OCI-LY7 (cell line): Measurements from ENCODE around the gene FOXRED1. TPM values are rescaled to one million over a fixed set of nuclear protein-coding genes. Genes with fewer than 3 reads are reported as not detected.

ENCODE experiments used
- BruUV-seq: library from RNA; stranded (reverse); fragments of 400-500 nt; replicated peaks from 2 replicates; lab custom pipeline; 2021; lab: Mats Ljungman, UMichigan
- CTCF ChIA-PET: fragments of 300-600 bp; sonication (Branson Sonifier 250); formaldehyde crosslinking; loops from one replicate; lab custom pipeline; 2022; ENCODE audit warnings: antibody characterized with exemption; ENCODE audit not compliant: unreplicated experiment; lab: Charles Lee
- POLR2A ChIA-PET: fragments of 300-600 bp; sonication (Branson Sonifier 250); formaldehyde crosslinking; loops from one replicate; lab custom pipeline; 2022; ENCODE audit warnings: antibody characterized with exemption; lab: Charles Lee
- DNase-seq: peaks from one replicate; pipeline ENCODE4 v3.0.0-alpha.2; 2015; ENCODE audit warnings: low spot score
- H2AFZ ChIP-seq: fragments of 200-600 bp; sonication (generic), shearing (Covaris generic); 2 replicates; pipeline ENCODE4 v1.6.1; 2014; ENCODE audit warnings: mild to moderate bottlenecking, antibody characterized with exemption, low read length, moderate library complexity
- H3K27ac ChIP-seq: fragments of 200-600 bp; sonication (generic); 2 replicates; pipeline ENCODE4 v1.5.1; 2014; ENCODE audit warnings: mixed run types, low read depth, mild to moderate bottlenecking, moderate library complexity, low read length, inconsistent platforms; ENCODE audit not compliant: poor library complexity, severe bottlenecking
- H3K36me3 ChIP-seq: fragments of 200-600 bp; sonication (generic); 2 replicates; pipeline ENCODE4 v1.6.1; 2014; ENCODE audit warnings: mild to moderate bottlenecking, antibody characterized with exemption, low read length, moderate library complexity, mixed read lengths; ENCODE audit not compliant: insufficient read depth
- H3K4me1 ChIP-seq: fragments of 200-600 bp; sonication (generic); 2 replicates; pipeline ENCODE4 v1.5.1; 2014; ENCODE audit warnings: mild to moderate bottlenecking, low read length; ENCODE audit not compliant: insufficient read depth, poor library complexity, severe bottlenecking
- H3K4me2 ChIP-seq: fragments of 200-600 bp; sonication (generic); 2 replicates; pipeline ENCODE4 v1.6.1; 2014; ENCODE audit warnings: mild to moderate bottlenecking, low read length
- H3K4me3 ChIP-seq: fragments of 200-600 bp; sonication (generic); 2 replicates; pipeline ENCODE4 v1.5.1; 2014; ENCODE audit warnings: mild to moderate bottlenecking, low read depth, low read length; ENCODE audit not compliant: poor library complexity, severe bottlenecking
- H3K79me2 ChIP-seq: fragments of 200-600 bp; sonication (generic); 2 replicates; pipeline ENCODE4 v1.6.1; 2016; ENCODE audit warnings: low read depth, mild to moderate bottlenecking, low read length, moderate library complexity, mixed read lengths; ENCODE audit not compliant: insufficient read depth
- H3K9me2 ChIP-seq: fragments of 200-600 bp; sonication (generic); 2 replicates; pipeline ENCODE4 v1.6.1; 2016; ENCODE audit warnings: mild to moderate bottlenecking, low read length, mixed read lengths; ENCODE audit not compliant: insufficient read depth
- H3K9me3 ChIP-seq: fragments of 200-600 bp; sonication (generic); 2 replicates; pipeline ENCODE4 v1.6.1; 2014; ENCODE audit warnings: mild to moderate bottlenecking, mixed run types, low read length, mixed read lengths
- H4K20me1 ChIP-seq: fragments of 200-600 bp; sonication (generic); 2 replicates; pipeline ENCODE4 v1.6.1; 2014; ENCODE audit warnings: mild to moderate bottlenecking, antibody characterized with exemption, low read length, moderate library complexity, mixed read lengths; ENCODE audit not compliant: insufficient read depth
- EZH2phosphoT487 ChIP-seq: fragments of 200-600 bp; sonication (generic); IDR thresholded peaks from 2 replicates; pipeline ENCODE4 v1.6.1; 2018; ENCODE audit warnings: low read depth, borderline replicate concordance, mild to moderate bottlenecking, mixed run types, antibody characterized with exemption, low read length, moderate library complexity, mixed read lengths
- intact Hi-C: fragments of 100-400 bp; cut with micrococcal nuclease; formaldehyde crosslinking; loops from one replicate; pipeline ENCODE4 v1.10.0; 2022; ENCODE audit not compliant: unreplicated experiment
- total RNA-seq, 2 experiments: library from RNA; depleted of rRNA in 1 of 2; stranded (reverse); fragments of >200 nt in 1 of 2; shearing (Covaris generic) in 1 of 2; gene quantifications; 2 replicates each; pipeline ENCODE4 v1.2.3, GENCODE V29; 2014 to 2022
- TF ChIP-seq, protein P1 (sequence below): fragments of 200-600 bp; sonication (generic); conservative IDR thresholded peaks from 2 replicates; pipeline ENCODE4 v1.5.1; 2014; ENCODE audit warnings: mild to moderate bottlenecking, antibody characterized with exemption, low read length, moderate library complexity, mixed read lengths

FOXRED1 gene
- total RNA-seq, 2 experiments from 2014 or later = 42.5 to 62.4 TPM

GRCh38 chr11:126268361-126268707, 620 bp upstream of the FOXRED1 start:
- peak overlapping the region; percentile 96 for H3K4me2 ChIP-seq
- H2AFZ ChIP-seq = no peak overlapping the region
- CTCF ChIA-PET = no interaction called here
- intact Hi-C loops = loop anchor here (5.0 to 10.0 kb wide), 2 partner anchors 56 to 654 kb away; partner anchors contain the start of genes FAM118B and RPUSD4
- peak overlapping the region; percentile 52 for H3K27ac ChIP-seq
- peaks cover 50% of the 10 kb centered on the region for H3K36me3 ChIP-seq
- TF ChIP-seq, protein P1, sequence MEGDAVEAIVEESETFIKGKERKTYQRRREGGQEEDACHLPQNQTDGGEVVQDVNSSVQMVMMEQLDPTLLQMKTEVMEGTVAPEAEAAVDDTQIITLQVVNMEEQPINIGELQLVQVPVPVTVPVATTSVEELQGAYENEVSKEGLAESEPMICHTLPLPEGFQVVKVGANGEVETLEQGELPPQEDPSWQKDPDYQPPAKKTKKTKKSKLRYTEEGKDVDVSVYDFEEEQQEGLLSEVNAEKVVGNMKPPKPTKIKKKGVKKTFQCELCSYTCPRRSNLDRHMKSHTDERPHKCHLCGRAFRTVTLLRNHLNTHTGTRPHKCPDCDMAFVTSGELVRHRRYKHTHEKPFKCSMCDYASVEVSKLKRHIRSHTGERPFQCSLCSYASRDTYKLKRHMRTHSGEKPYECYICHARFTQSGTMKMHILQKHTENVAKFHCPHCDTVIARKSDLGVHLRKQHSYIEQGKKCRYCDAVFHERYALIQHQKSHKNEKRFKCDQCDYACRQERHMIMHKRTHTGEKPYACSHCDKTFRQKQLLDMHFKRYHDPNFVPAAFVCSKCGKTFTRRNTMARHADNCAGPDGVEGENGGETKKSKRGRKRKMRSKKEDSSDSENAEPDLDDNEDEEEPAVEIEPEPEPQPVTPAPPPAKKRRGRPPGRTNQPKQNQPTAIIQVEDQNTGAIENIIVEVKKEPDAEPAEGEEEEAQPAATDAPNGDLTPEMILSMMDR = no peak
- TF ChIP-seq EZH2phosphoT487 = no peak
- H3K9me3 ChIP-seq = no peaks in the 10 kb centered on the region
- BruUV-seq = no TSS peak
- H3K4me1 ChIP-seq = peaks cover 19% of the 10 kb centered on the region
- POLR2A ChIA-PET = interaction anchor here (0.8 to 2.2 kb wide), 5 partner anchors 13 to 1158 kb away, joined by 3 to 7 read pairs (median 3); partner anchors contain the start of gene DCPS
- H3K9me2 ChIP-seq = no peaks in the 10 kb centered on the region
- peaks cover 40% of the 10 kb centered on the region for H3K79me2 ChIP-seq
- DNase-seq = peak; percentile 12
- H4K20me1 ChIP-seq = 0 out of 2 replicates have a peak, but pooled peaks cover 3% of the 10 kb centered on the region
- peak overlapping the region; percentile 98 for H3K4me3 ChIP-seq

GRCh38 chr11:126277322-126277721, 8.4 kb downstream of the FOXRED1 start:
- peaks cover 12% of the 10 kb centered on the region for H3K4me1 ChIP-seq
- no peaks in the 10 kb centered on the region for H3K79me2 ChIP-seq
- H4K20me1 ChIP-seq = no peaks in the 10 kb centered on the region
- no peak overlapping the region for H3K4me3 ChIP-seq
- H3K9me2 ChIP-seq = no peaks in the 10 kb centered on the region
- H3K9me3 ChIP-seq = no peaks in the 10 kb centered on the region
- POLR2A ChIA-PET = no interaction called here
- no peak overlapping the region for H3K27ac ChIP-seq
- intact Hi-C loops = no loop called here
- TF ChIP-seq, protein P1 = no peak
- no peak for TF ChIP-seq EZH2phosphoT487
- H2AFZ ChIP-seq = no peak overlapping the region
- peaks cover 54% of the 10 kb centered on the region for H3K36me3 ChIP-seq
- CTCF ChIA-PET = no interaction called here
- no peak for DNase-seq
- BruUV-seq = no TSS peak
- no peak overlapping the region for H3K4me2 ChIP-seq

DNA sequence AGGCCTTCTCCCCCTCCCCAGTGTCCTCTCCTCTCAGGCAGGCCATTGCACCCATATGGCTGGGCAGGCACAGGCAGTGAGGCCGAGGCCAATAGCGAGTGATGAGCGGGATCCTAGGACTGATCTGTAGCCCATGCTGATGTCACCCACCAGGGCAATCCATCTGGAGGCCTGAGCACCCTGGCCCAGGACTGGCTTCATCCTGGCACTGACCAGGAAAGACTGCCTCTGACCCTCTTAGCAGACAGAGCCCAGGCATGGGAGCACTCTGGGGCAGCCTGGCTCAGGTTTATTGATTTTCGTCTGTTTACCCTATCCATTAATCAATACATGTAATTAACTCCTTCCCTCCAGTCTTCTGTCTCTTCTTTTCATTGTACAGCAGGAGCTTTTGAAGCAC, 8.8 kb downstream of the FOXRED1 start:
- BruUV-seq = no TSS peak
- no peak overlapping the region for H3K4me3 ChIP-seq
- no peak for DNase-seq

More for the DNA sequence above, 8.8 kb downstream of the FOXRED1 start:
- H3K79me2 ChIP-seq = no peaks in the 10 kb centered on the region
- ChIA-PET POLR2A (no interaction called here), CTCF (no interaction called here)
- no peak overlapping the region for H3K27ac ChIP-seq
- no peak for TF ChIP-seq EZH2phosphoT487
- TF ChIP-seq, protein P1 = no peak
- no peak overlapping the region for H2AFZ ChIP-seq
- peaks cover 52% of the 10 kb centered on the region for H3K36me3 ChIP-seq
- H3K9me3 ChIP-seq = no peaks in the 10 kb centered on the region
- peaks cover 16% of the 10 kb centered on the region for H3K4me1 ChIP-seq
- H3K9me2 ChIP-seq = no peaks in the 10 kb centered on the region
- H3K4me2 ChIP-seq = no peak overlapping the region
- H4K20me1 ChIP-seq = no peaks in the 10 kb centered on the region
- intact Hi-C loops = no loop called here
